ENCODE data around the gene MRPL58. TPM values are rescaled to one million over a fixed set of nuclear protein-coding genes. Genes with fewer than 3 reads are reported as not detected.

Gene MRPL58
- total and polyA plus RNA-seq, 3 donors from 2014 or later: 20.9 to 38.1 (median 24.3) TPM

DNA sequence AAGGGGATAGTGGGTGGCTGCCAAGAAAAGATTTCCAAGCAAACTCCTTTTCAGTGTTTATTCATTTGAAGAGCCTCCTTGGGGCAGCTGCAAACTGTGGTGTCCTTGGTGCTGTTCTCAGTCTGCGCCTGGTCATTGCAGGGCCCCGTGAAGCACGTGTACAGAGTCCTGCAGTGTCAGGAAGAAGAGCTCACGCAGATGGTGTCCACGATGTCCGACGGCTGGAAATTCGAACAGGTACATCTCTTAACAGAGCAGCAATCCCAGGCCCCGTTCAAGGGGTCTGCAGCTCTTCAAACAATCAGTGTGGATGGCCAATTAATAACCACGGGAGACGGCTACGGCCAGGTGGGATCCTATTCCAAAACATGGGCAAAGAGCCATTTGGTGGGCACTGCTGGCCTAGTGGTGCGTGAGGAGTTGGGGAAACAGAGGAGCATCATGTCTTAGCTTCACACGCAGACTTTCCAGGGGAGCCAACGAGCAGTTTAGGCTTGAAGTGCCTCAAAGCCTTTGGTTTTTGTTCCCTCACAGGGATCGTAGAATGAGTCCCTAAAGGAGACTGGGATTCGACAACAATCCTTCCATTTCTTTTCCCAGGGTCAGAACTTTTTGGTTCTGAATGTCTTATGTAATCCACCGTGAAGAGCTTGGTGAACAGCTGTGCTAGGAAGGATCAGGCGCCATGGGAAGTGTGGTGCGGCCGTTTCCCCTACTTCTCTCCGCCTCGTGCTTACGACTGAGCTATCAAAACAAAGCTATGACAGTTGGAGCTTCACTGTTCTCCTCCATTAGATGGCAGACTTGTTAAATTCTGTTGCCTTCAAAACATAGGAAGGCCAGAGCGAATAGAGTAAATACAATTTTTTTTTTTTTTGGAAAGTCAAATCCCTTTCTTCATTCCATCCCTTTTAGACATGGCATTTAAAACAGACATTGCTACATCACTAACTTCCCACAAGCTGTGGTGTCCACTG, 47.2 kb downstream of the MRPL58 start:
- Histone ChIP-seq H3K36me3 (ENCODE audit: low read depth, missing control alignments) (no peaks in the 10 kb centered on the region), H3K27ac (peak overlapping the region in 1 of 2 donors; percentile 72), H3K4me3 (no peak overlapping the region), H3K9me3 (no peaks in the 10 kb centered on the region), H3K27me3 (no peaks in the 10 kb centered on the region), H3K4me1 (peaks cover 12% of the 10 kb centered on the region)
- WGBS, 2 donors: 54 to 55% methylated on average over 22 to 25 of the region's 25 CpGs
- intact Hi-C loops (cut with DNase I; ENCODE audit: low total_unique reads): no loop called here
- peak; percentile 53 for DNase-seq
- TF ChIP-seq, protein P1, sequence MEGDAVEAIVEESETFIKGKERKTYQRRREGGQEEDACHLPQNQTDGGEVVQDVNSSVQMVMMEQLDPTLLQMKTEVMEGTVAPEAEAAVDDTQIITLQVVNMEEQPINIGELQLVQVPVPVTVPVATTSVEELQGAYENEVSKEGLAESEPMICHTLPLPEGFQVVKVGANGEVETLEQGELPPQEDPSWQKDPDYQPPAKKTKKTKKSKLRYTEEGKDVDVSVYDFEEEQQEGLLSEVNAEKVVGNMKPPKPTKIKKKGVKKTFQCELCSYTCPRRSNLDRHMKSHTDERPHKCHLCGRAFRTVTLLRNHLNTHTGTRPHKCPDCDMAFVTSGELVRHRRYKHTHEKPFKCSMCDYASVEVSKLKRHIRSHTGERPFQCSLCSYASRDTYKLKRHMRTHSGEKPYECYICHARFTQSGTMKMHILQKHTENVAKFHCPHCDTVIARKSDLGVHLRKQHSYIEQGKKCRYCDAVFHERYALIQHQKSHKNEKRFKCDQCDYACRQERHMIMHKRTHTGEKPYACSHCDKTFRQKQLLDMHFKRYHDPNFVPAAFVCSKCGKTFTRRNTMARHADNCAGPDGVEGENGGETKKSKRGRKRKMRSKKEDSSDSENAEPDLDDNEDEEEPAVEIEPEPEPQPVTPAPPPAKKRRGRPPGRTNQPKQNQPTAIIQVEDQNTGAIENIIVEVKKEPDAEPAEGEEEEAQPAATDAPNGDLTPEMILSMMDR (IDR thresholded peaks at IDR 0.05): peak in 1 of 3 experiments; percentile 27
- TF ChIP-seq POLR2A (IDR thresholded peaks at IDR 0.05): no peak

- no peak for DNase-seq
- intact Hi-C loops (cut with DNase I; ENCODE audit: low total_unique reads): no loop called here
- no peak overlapping the region for H3K27ac ChIP-seq
- peaks cover 12% of the 10 kb centered on the region for H3K4me1 ChIP-seq
- H3K27me3 ChIP-seq: no peaks in the 10 kb centered on the region
- no peak overlapping the region for H3K4me3 ChIP-seq
- WGBS, 2 donors: 92 to 93% methylated on average over 26 of the region's 26 CpGs
- no peaks in the 10 kb centered on the region for H3K36me3 ChIP-seq (ENCODE audit: low read depth, missing control alignments)
- TF ChIP-seq POLR2A (IDR thresholded peaks at IDR 0.05): no peak
- TF ChIP-seq, protein P1 (IDR thresholded peaks at IDR 0.05): no peak
- H3K9me3 ChIP-seq: no peaks in the 10 kb centered on the region
These were observed 48.1 kb downstream of the MRPL58 start for GRCh38 chr17:75060434-75061054.

GRCh38 chr17:75061055-75061438, 48.6 kb downstream of the MRPL58 start:
- intact Hi-C loops (cut with DNase I; ENCODE audit: low total_unique reads): no loop called here
- Histone ChIP-seq H3K27ac (no peak overlapping the region), H3K36me3 (ENCODE audit: low read depth, missing control alignments) (no peaks in the 10 kb centered on the region)

GRCh38 chr17:75061618-75062017, 49.1 kb downstream of the MRPL58 start:
- Histone ChIP-seq H3K4me1 (peaks cover 12% of the 10 kb centered on the region), H3K36me3 (ENCODE audit: low read depth, missing control alignments) (no peaks in the 10 kb centered on the region), H3K27ac (no peak overlapping the region), H3K9me3 (no peaks in the 10 kb centered on the region), H3K4me3 (no peak overlapping the region), H3K27me3 (no peaks in the 10 kb centered on the region)
- intact Hi-C loops (cut with DNase I; ENCODE audit: low total_unique reads): no loop called here
- TF ChIP-seq, protein P1 (IDR thresholded peaks at IDR 0.05): no peak
- TF ChIP-seq POLR2A (IDR thresholded peaks at IDR 0.05): no peak
- WGBS, 2 donors: 85 to 87% methylated on average over 6 to 8 of the region's 8 CpGs
- DNase-seq: no peak

More at GRCh38 chr17:75061055-75061438, 48.6 kb downstream of the MRPL58 start:
- TF ChIP-seq, protein P1 (IDR thresholded peaks at IDR 0.05): no peak
- no peak for TF ChIP-seq POLR2A (IDR thresholded peaks at IDR 0.05)
- Histone ChIP-seq H3K9me3 (no peaks in the 10 kb centered on the region), H3K27me3 (no peaks in the 10 kb centered on the region), H3K4me3 (no peak overlapping the region), H3K4me1 (peaks cover 12% of the 10 kb centered on the region)
- no peak for DNase-seq
- WGBS, 2 donors: 93 to 94% methylated on average over 10 of the region's 10 CpGs

Data from testis (tissue), 3 donors.